GDM1 (cell line): ENCODE measurements around the gene TNS1.

Experiments used
- DNase-seq: peaks from one replicate; lab custom pipeline; 2025; lab: John Stamatoyannopoulos, UW

The TNS1 gene

GRCh38 chr2:217980036-217980435 is 22.8 kb downstream of the TNS1 start:
- DNase-seq: no peak

- no peak for DNase-seq
Measured at GRCh38 chr2:217979151-217979811, 23.5 kb downstream of the TNS1 start.

GRCh38 chr2:217978536-217979150 is 24.2 kb downstream of the TNS1 start:
- DNase-seq: no peak

- DNase-seq: no peak
Measured at GRCh38 chr2:217977840-217978535, 24.8 kb downstream of the TNS1 start.

- DNase-seq: no peak
Measured at GRCh38 chr2:217976301-217976700, 26.5 kb downstream of the TNS1 start.

GRCh38 chr2:217975626-217976025 is 27.2 kb downstream of the TNS1 start:
- no peak for DNase-seq

- DNase-seq: no peak
Measured at GRCh38 chr2:217974389-217975005, 28.3 kb downstream of the TNS1 start.

GRCh38 chr2:217973008-217973787 is 29.6 kb downstream of the TNS1 start:
- no peak for DNase-seq

GRCh38 chr2:217972490-217972889 is 30.3 kb downstream of the TNS1 start:
- DNase-seq: no peak

- DNase-seq: no peak
Measured at GRCh38 chr2:217972037-217972436, 30.8 kb downstream of the TNS1 start.

- no peak for DNase-seq
Measured at GRCh38 chr2:217971166-217971565, 31.6 kb downstream of the TNS1 start.

- DNase-seq: no peak
Measured at GRCh38 chr2:217970206-217970605, 32.6 kb downstream of the TNS1 start.

- DNase-seq: no peak
Measured at GRCh38 chr2:217969588-217969987, 33.2 kb downstream of the TNS1 start.

- no peak for DNase-seq
Measured at GRCh38 chr2:217968023-217968422, 34.8 kb downstream of the TNS1 start.

GRCh38 chr2:217966423-217967070 is 36.2 kb downstream of the TNS1 start:
- DNase-seq: no peak

GRCh38 chr2:217964275-217965161 is 38.3 kb downstream of the TNS1 start:
- DNase-seq: no peak

- DNase-seq: no peak
Measured at GRCh38 chr2:217960351-217960750, 42.4 kb downstream of the TNS1 start.

GRCh38 chr2:217959723-217960122 is 43.1 kb downstream of the TNS1 start:
- no peak for DNase-seq

GRCh38 chr2:217958884-217959225 is 43.9 kb downstream of the TNS1 start:
- DNase-seq: no peak

- no peak for DNase-seq
Measured at GRCh38 chr2:217958206-217958883, 44.5 kb downstream of the TNS1 start.
